RWPE2 (cell line): Measurements from ENCODE around the gene FHIT.
"Not testable (repeated sequence)": the region's sequence is repeated elsewhere in the genome, so short reads cannot be mapped to it uniquely, and the experiment has no call there.

Source experiments
- ATAC-seq: fragments of 200-7000 bp; cut with Tn5 transposase; 3 replicates; pipeline ENCODE4 v1.9.1; 2021; ENCODE audit warnings: low read depth
- DNase-seq: peaks from one replicate; pipeline ENCODE4 v3.0.0-alpha.2; 2020; ENCODE audit warnings: low spot score
- H3K27ac ChIP-seq: fragments of 450-650 bp; 2 replicates; pipeline ENCODE4 v1.5.1; 2017; ENCODE audit warnings: mild to moderate bottlenecking; ENCODE audit not compliant: poor library complexity, severe bottlenecking
- H3K27me3 ChIP-seq: fragments of 250-450 bp; sonication (Bioruptor Pico); 2 replicates; pipeline ENCODE4 v1.5.1; 2021; ENCODE audit warnings: mild to moderate bottlenecking, moderate library complexity; ENCODE audit not compliant: insufficient read depth, poor library complexity, severe bottlenecking
- H3K36me3 ChIP-seq: fragments of 250-450 bp; sonication (Bioruptor Pico); 2 replicates; pipeline ENCODE4 v1.5.1; 2020; ENCODE audit warnings: low read depth, mild to moderate bottlenecking, moderate library complexity
- H3K4me1 ChIP-seq: fragments of 250-450 bp; sonication (Bioruptor Pico); 2 replicates; pipeline ENCODE4 v1.5.1; 2021; ENCODE audit warnings: mild to moderate bottlenecking, moderate library complexity; ENCODE audit not compliant: insufficient read depth, poor library complexity, severe bottlenecking
- H3K4me3 ChIP-seq: fragments of 250-450 bp; sonication (Bioruptor Pico); 2 replicates; pipeline ENCODE4 v1.5.1; 2021; ENCODE audit warnings: mild to moderate bottlenecking, moderate library complexity; ENCODE audit not compliant: severe bottlenecking
- H3K9me3 ChIP-seq: fragments of 250-450 bp; sonication (Bioruptor Pico); 2 replicates; pipeline ENCODE4 v1.5.1; 2021; ENCODE audit warnings: mild to moderate bottlenecking, moderate library complexity; ENCODE audit not compliant: severe bottlenecking
- CTCF ChIP-seq: fragments of 450-650 bp; IDR thresholded peaks from one replicate; pipeline ENCODE4 v1.5.1; 2017; ENCODE audit warnings: mild to moderate bottlenecking, moderate library complexity; ENCODE audit not compliant: poor library complexity, severe bottlenecking

The FHIT gene

GRCh38 chr3:60893946-60894345 lies 357.3 kb downstream of the FHIT start:
- TF ChIP-seq CTCF: no peak
- Histone ChIP-seq H3K4me3 (no peak overlapping the region), H3K4me1 (no peaks in the 10 kb centered on the region), H3K27me3 (no peaks in the 10 kb centered on the region), H3K27ac (no peak overlapping the region), H3K9me3 (no peaks in the 10 kb centered on the region), H3K36me3 (no peaks in the 10 kb centered on the region)
- DNase-seq (no peak), ATAC-seq (no peak)

- Histone ChIP-seq H3K27ac (no peak overlapping the region), H3K9me3 (no peaks in the 10 kb centered on the region), H3K4me1 (no peaks in the 10 kb centered on the region), H3K36me3 (no peaks in the 10 kb centered on the region), H3K4me3 (no peak overlapping the region), H3K27me3 (no peaks in the 10 kb centered on the region)
- ATAC-seq: no peak
- no peak for TF ChIP-seq CTCF
- no peak for DNase-seq
These were observed 361.0 kb downstream of the FHIT start for GRCh38 chr3:60890226-60890625.

GRCh38 chr3:60888952-60889351 lies 362.3 kb downstream of the FHIT start:
- H3K9me3 ChIP-seq, ATAC-seq, DNase-seq, H3K4me1 ChIP-seq, H3K27me3 ChIP-seq, H3K27ac ChIP-seq, H3K36me3 ChIP-seq, H3K4me3 ChIP-seq: not testable (repeated sequence)

DNA sequence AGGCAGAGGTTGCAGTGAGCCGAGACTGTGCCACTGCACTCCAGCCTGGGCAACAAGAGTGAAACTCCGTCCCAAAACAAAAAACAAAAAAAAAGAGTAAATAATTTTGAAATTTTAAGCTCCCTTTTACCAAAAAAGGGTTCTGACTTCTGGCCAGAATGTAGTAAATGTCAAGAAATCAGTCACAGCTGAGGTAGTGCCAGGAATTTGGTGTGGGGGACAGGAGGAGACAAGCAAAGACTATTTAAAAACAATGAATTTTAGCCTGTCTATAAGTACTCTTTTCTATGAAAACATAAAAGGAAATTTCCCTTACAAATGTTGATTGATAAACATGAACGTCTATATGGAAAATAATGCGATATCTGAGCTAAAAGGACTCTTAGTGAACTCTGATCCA lies 363.7 kb downstream of the FHIT start:
- Histone ChIP-seq H3K27ac (no peak overlapping the region), H3K27me3 (no peaks in the 10 kb centered on the region), H3K9me3 (no peaks in the 10 kb centered on the region), H3K36me3 (no peaks in the 10 kb centered on the region), H3K4me3 (no peak overlapping the region), H3K4me1 (no peaks in the 10 kb centered on the region)
- TF ChIP-seq CTCF: no peak
- no peak for DNase-seq
- ATAC-seq: no peak

DNA sequence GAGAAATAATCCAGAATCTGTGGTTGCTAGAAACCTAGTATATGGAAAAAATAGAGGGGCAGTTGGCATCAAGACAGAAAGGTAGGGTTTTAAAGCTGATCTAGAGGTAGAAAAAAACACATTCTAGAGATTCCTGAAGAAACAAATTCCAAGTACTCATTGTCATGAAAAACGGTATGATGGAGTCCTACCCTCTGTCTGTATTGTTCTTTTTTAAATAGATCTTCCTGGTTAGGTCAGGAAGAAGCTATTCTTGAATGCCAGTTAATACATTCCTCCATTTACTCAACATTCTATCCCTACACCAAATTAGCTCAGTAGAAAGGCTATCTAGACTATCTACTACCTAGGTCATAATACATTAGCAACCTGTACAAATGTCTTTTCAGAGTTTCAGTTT lies 364.7 kb downstream of the FHIT start:
- no peak for TF ChIP-seq CTCF
- Histone ChIP-seq H3K27ac (no peak overlapping the region), H3K27me3 (no peaks in the 10 kb centered on the region), H3K9me3 (no peaks in the 10 kb centered on the region), H3K4me3 (no peak overlapping the region), H3K4me1 (no peaks in the 10 kb centered on the region), H3K36me3 (no peaks in the 10 kb centered on the region)
- DNase-seq: no peak
- ATAC-seq: no peak
